T-helper 2 cell treated with Interferon-gamma antibody and Interleukin-4, amounts not matched to agents 5 μg/mL and 100 μg/mL, for 36 hours (primary cell): ENCODE results near the gene CASQ2.
"Not testable (repeated sequence)": the region's sequence is repeated elsewhere in the genome, so short reads cannot be mapped to it uniquely, and the experiment has no call there.

Experiments used
- DNase-seq: peaks from one replicate; pipeline ENCODE4 v3.0.0; 2021; ENCODE audit warnings: low spot score
- H3K27ac Mint-ChIP-seq: one replicate; pipeline ENCODE4 v1.8.0; 2021; ENCODE audit warnings: mild to moderate bottlenecking, mixed read lengths
- H3K27me3 Mint-ChIP-seq: one replicate; pipeline ENCODE4 v1.8.0; 2021; ENCODE audit warnings: low read depth, mixed read lengths
- H3K36me3 Mint-ChIP-seq: one replicate; pipeline ENCODE4 v1.8.0; 2021; ENCODE audit warnings: low read depth, mixed read lengths
- H3K4me1 Mint-ChIP-seq: one replicate; pipeline ENCODE4 v1.8.0; 2021; ENCODE audit warnings: low read depth, mixed read lengths
- H3K4me3 Mint-ChIP-seq: one replicate; pipeline ENCODE4 v1.8.0; 2022; ENCODE audit warnings: mild to moderate bottlenecking, moderate library complexity, mixed read lengths
- H3K9me3 Mint-ChIP-seq: one replicate; pipeline ENCODE4 v1.8.0; 2021; ENCODE audit warnings: mixed read lengths

CASQ2 gene

DNA sequence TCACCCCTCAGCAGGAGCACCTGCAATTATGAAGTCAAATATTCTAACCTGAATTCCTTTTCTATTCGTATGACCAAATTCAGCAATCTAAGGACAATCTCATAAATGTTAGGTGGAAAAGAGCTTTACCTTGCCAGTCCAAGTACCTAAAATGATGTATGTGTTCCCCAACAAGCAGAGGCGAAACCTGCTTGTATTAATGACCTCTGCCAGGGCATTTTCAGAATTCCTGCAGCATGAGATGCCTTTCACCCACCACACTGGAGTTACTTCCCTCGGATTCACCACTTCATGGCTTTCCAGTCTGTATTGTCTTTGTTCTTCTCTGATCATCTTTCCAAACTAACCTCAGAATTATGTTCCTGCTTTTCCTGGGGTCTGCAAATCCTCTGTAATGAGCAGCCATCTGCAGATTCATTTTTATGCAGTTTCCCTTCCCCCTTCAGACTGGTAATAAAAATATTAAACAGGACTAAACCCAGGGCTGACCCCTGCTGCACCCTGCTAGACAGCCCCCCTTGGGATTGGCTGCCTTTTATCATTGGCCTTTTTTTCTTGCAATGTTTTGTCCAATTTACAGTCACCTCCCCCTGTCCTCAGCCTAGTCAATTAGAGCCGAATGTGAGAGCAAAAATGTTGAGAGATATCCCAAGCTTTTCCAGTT is 26.6 kb upstream of the CASQ2 start:
- Mint-ChIP-seq H3K36me3 (no peaks in the 10 kb centered on the region), H3K4me1 (no peaks in the 10 kb centered on the region), H3K27me3 (peaks cover 10% of the 10 kb centered on the region), H3K4me3 (no peak overlapping the region), H3K9me3 (no peaks in the 10 kb centered on the region), H3K27ac (no peak overlapping the region)
- no peak for DNase-seq

- H3K27ac Mint-ChIP-seq, result no peak overlapping the region
- no peak for DNase-seq
Observed at GRCh38 chr1:115793162-115793561, 24.6 kb upstream of the CASQ2 start.

DNA sequence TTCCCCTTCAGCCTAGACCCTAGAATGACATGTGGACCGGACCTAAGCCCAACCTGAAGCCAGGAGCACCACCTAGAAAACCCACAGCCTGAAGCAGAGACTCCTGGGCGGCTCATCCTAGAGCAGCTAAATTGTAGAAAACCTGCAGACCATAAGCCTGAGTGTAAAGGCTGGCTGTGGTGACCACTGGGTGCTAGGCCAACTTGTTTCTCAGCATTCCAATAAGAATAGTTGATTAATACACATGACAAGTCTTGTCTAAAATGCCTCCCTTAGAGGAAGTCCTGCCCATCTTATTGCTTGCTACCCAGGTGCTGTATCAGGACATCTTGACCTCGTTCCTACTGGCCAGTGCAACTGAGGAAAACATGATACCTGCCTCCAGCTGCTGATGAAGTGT is 23.3 kb upstream of the CASQ2 start:
- Mint-ChIP-seq H3K4me3 (no peak overlapping the region), H3K27ac (no peak overlapping the region)

More at GRCh38 chr1:115793162-115793561, 24.6 kb upstream of the CASQ2 start:
- no peaks in the 10 kb centered on the region for H3K9me3 Mint-ChIP-seq
- no peak overlapping the region for H3K4me3 Mint-ChIP-seq
- no peaks in the 10 kb centered on the region for H3K36me3 Mint-ChIP-seq
- H3K4me1 Mint-ChIP-seq, result no peaks in the 10 kb centered on the region
- H3K27me3 Mint-ChIP-seq, result peaks cover 9% of the 10 kb centered on the region

GRCh38 chr1:115790846-115791245 is 22.3 kb upstream of the CASQ2 start:
- no peak for DNase-seq
- peaks cover 12% of the 10 kb centered on the region for H3K27me3 Mint-ChIP-seq
- no peak overlapping the region for H3K27ac Mint-ChIP-seq

More for the DNA sequence above, 23.3 kb upstream of the CASQ2 start:
- Mint-ChIP-seq H3K27me3 (peaks cover 11% of the 10 kb centered on the region), H3K36me3 (no peaks in the 10 kb centered on the region), H3K4me1 (no peaks in the 10 kb centered on the region), H3K9me3 (no peaks in the 10 kb centered on the region)
- DNase-seq, result no peak

DNA sequence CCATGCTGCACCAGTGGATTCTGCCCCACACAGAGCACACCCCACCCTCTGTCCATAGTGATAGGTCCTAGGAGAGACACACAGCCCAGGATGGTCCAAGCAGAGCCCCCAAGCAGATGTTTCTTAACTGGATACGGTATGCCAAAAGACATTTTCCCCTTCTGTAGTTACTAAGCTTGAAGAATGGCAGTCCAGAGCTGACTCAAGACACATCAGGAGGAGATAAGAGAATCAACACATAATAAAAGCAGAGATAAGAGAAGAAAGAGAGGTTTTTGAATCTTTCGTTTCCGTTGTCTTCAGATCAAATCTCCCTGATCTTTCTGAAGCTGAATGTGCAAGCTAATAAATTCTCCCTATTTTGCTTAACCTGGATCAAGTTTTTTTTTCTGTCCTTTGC is 21.8 kb upstream of the CASQ2 start:
- Mint-ChIP-seq H3K36me3 (no peaks in the 10 kb centered on the region), H3K27me3 (peaks cover 12% of the 10 kb centered on the region), H3K4me1 (no peaks in the 10 kb centered on the region)

More at GRCh38 chr1:115790846-115791245, 22.3 kb upstream of the CASQ2 start:
- H3K4me3 Mint-ChIP-seq, result no peak overlapping the region
- H3K4me1 Mint-ChIP-seq, result no peaks in the 10 kb centered on the region
- H3K36me3 Mint-ChIP-seq, result no peaks in the 10 kb centered on the region
- no peaks in the 10 kb centered on the region for H3K9me3 Mint-ChIP-seq

GRCh38 chr1:115783311-115783710 is 14.8 kb upstream of the CASQ2 start:
- Mint-ChIP-seq H3K27me3 (peaks cover 10% of the 10 kb centered on the region), H3K4me3 (no peak overlapping the region), H3K36me3 (no peaks in the 10 kb centered on the region), H3K9me3 (no peaks in the 10 kb centered on the region), H3K4me1 (no peaks in the 10 kb centered on the region), H3K27ac (no peak overlapping the region)
- no peak for DNase-seq

More for the DNA sequence above, 21.8 kb upstream of the CASQ2 start:
- Mint-ChIP-seq H3K9me3 (no peaks in the 10 kb centered on the region), H3K4me3 (no peak overlapping the region), H3K27ac (no peak overlapping the region)
- no peak for DNase-seq

- Mint-ChIP-seq H3K27ac (no peak overlapping the region), H3K4me3 (no peak overlapping the region), H3K9me3 (no peaks in the 10 kb centered on the region), H3K27me3 (peaks cover 9% of the 10 kb centered on the region), H3K36me3 (no peaks in the 10 kb centered on the region), H3K4me1 (no peaks in the 10 kb centered on the region)
- no peak for DNase-seq
Observed at GRCh38 chr1:115782571-115783281, 14.2 kb upstream of the CASQ2 start.

GRCh38 chr1:115781851-115782250 is 13.3 kb upstream of the CASQ2 start:
- H3K27ac Mint-ChIP-seq, result no peak overlapping the region
- H3K4me3 Mint-ChIP-seq, result no peak overlapping the region
- H3K27me3 Mint-ChIP-seq, result peaks cover 7% of the 10 kb centered on the region
- H3K4me1 Mint-ChIP-seq, result no peaks in the 10 kb centered on the region
- no peaks in the 10 kb centered on the region for H3K9me3 Mint-ChIP-seq
- DNase-seq, result no peak
- H3K36me3 Mint-ChIP-seq, result no peaks in the 10 kb centered on the region

GRCh38 chr1:115781343-115781742 is 12.8 kb upstream of the CASQ2 start:
- H3K27me3 Mint-ChIP-seq, result peaks cover 7% of the 10 kb centered on the region
- no peaks in the 10 kb centered on the region for H3K9me3 Mint-ChIP-seq
- DNase-seq, result no peak
- H3K4me1 Mint-ChIP-seq, result no peaks in the 10 kb centered on the region
- H3K36me3 Mint-ChIP-seq, result no peaks in the 10 kb centered on the region
- H3K4me3 Mint-ChIP-seq, result no peak overlapping the region
- H3K27ac Mint-ChIP-seq, result no peak overlapping the region

GRCh38 chr1:115780655-115781054 is 12.1 kb upstream of the CASQ2 start:
- H3K27ac Mint-ChIP-seq, H3K27me3 Mint-ChIP-seq, H3K4me1 Mint-ChIP-seq, H3K9me3 Mint-ChIP-seq, H3K36me3 Mint-ChIP-seq, DNase-seq, H3K4me3 Mint-ChIP-seq: not testable (repeated sequence)

- H3K4me1 Mint-ChIP-seq, H3K9me3 Mint-ChIP-seq, DNase-seq, H3K27ac Mint-ChIP-seq, H3K4me3 Mint-ChIP-seq, H3K36me3 Mint-ChIP-seq: not testable (repeated sequence)
- peaks cover 12% of the 10 kb centered on the region for H3K27me3 Mint-ChIP-seq
Observed at GRCh38 chr1:115779075-115779474, 10.6 kb upstream of the CASQ2 start.

- DNase-seq, result peak; percentile 14
- H3K27ac Mint-ChIP-seq, result no peak overlapping the region
- peaks cover 14% of the 10 kb centered on the region for H3K27me3 Mint-ChIP-seq
Observed at GRCh38 chr1:115771847-115772457, 3.4 kb upstream of the CASQ2 start.

GRCh38 chr1:115771094-115771846 is 2.8 kb upstream of the CASQ2 start:
- DNase-seq, result no peak
- Mint-ChIP-seq H3K4me3 (no peak overlapping the region), H3K27me3 (peaks cover 11% of the 10 kb centered on the region), H3K36me3 (no peaks in the 10 kb centered on the region), H3K27ac (no peak overlapping the region), H3K9me3 (no peaks in the 10 kb centered on the region), H3K4me1 (no peaks in the 10 kb centered on the region)

More at GRCh38 chr1:115771847-115772457, 3.4 kb upstream of the CASQ2 start:
- H3K4me3 Mint-ChIP-seq, result no peak overlapping the region
- H3K9me3 Mint-ChIP-seq, result no peaks in the 10 kb centered on the region
- H3K36me3 Mint-ChIP-seq, result no peaks in the 10 kb centered on the region
- no peaks in the 10 kb centered on the region for H3K4me1 Mint-ChIP-seq

- Mint-ChIP-seq H3K4me1 (no peaks in the 10 kb centered on the region), H3K36me3 (no peaks in the 10 kb centered on the region), H3K9me3 (no peaks in the 10 kb centered on the region), H3K27me3 (no peaks in the 10 kb centered on the region), H3K4me3 (no peak overlapping the region), H3K27ac (no peak overlapping the region)
- no peak for DNase-seq
Observed at GRCh38 chr1:115767403-115767802, 1.1 kb downstream of the CASQ2 start.
